NOMO-1 treated with DMSO at 0.1 percent for 48 hours (cell line): ENCODE data around the gene PLEKHH2.
"Not testable (repeated sequence)": the region's sequence is repeated elsewhere in the genome, so short reads cannot be mapped to it uniquely, and the experiment has no call there.

Source experiments
- DNase-seq: peaks from one replicate; lab custom pipeline; 2025; ENCODE audit not compliant: unreplicated experiment; lab: John Stamatoyannopoulos, UW

Gene PLEKHH2

DNA sequence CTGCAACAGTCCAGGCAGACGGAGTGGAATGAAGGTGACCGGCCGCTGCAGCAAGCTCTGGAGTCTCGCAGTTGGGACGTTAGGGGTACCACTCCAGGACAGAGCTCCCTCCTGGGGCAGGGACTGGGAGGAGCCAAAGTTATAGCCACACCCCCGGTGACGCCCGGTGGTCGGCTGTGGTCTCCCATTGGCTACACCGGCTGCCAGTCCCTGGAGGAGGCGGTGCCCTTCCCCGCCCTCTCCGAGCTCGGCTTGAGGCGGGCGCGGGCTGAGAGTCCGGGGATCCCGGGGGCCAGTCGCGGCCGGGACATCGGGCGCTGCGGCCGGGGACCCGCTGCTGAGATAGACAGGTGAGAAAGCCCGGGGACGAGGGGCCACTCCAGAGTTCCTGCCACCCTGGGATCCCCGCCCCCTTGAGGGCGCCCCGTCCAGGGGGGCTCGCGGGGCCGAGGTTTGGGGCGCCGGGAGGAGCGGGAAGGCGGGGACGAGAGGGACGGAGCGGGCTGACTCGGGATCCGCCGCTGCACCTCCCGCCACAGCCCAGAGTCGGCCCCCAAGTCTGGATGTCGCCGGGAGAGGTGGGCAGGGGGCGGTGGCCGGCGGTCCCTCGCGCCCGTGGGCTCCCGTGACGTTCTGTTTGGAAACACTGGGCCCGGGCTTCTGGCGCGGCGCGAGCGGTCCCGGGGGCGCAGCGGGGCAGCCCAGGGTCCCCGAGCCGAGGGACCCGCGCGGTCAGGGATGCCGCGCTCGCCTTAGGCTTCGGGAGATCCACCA lies at the start of gene PLEKHH2:
TSS of gene PLEKHH2 (plus strand) at position 231 of the 774 bp plus-strand sequence. CDS start 7,414 bp downstream, outside the sequence.
- DNase-seq, result peak; percentile 63

GRCh38 chr2:43592443-43592842 lies 44.6 kb upstream of the PLEKHH2 start:
- DNase-seq, result no peak

- DNase-seq, result no peak
Measured at GRCh38 chr2:43593254-43593653, 43.8 kb upstream of the PLEKHH2 start.

DNA sequence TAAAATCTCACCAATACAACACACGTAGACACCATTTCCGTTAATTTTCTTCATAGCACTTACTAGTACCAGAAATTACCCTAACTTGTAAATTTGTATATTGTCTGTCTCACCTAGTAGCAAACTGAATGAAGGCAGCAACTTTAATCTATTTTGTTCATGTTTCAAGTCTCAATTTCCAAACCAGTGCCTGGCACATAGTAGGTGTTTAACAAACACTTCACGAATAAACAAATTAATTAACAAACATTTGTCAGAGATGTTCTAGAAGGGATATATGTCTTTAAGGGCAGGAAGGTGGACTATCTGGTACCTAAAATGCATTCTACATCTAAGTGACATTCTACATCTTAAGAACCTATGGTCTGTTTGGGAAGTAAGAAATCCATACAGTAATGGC lies 42.2 kb upstream of the PLEKHH2 start:
- no peak for DNase-seq

GRCh38 chr2:43595603-43596412 lies 41.3 kb upstream of the PLEKHH2 start, which contains the start of gene THADA:
TSS of gene THADA (minus strand) at chr2:43596038. CDS start at chr2:43592392, 3,646 bp downstream.
- peak; percentile 97 for DNase-seq

GRCh38 chr2:43600596-43600995 lies 36.5 kb upstream of the PLEKHH2 start:
- not testable (repeated sequence) for DNase-seq

DNA sequence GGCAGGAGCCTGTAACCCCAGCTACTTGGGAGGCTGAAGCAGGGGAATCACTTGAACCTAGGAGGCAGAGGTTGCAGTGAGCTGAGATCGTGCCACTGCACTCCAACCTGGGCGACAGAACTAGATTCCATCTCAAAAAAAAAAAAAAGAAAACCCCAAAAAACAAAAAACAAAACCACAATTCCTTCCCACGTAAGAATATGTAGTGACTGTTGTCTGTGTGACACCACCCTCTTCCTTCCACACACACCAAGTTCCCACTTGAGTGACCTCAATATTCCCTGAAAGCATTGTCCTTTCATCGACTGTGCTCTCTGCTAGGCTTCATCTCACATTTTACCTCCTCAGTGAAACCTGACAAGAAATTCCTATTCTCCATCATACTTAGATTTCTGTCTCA lies 32.4 kb upstream of the PLEKHH2 start:
- no peak for DNase-seq

DNA sequence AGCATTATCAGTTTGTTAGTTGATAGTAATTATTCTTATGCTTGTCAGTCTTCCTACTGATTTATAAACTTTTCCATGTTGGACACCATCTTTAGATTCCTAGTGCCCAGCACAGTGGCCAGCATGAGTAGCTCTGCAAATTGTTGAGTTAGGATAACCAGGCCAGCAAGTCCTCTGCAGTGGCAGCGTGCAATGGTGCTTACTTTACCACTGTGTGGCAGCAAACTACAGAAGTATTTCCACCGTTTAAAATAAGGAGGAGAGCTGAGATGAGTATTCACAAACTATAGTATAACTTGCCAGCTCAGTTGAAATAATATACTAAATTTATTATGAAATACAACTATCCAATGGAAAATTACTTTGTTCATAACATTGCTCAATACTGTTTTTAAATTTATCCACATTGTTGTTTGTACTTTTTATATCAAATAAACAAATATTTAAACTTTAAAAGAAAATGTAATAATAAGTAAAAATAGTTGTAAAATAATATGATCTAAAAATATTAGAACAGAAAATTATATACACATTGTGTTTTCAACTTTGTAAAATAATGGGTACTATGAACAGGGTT lies 31.9 kb upstream of the PLEKHH2 start:
- DNase-seq, result peak; percentile 28

DNA sequence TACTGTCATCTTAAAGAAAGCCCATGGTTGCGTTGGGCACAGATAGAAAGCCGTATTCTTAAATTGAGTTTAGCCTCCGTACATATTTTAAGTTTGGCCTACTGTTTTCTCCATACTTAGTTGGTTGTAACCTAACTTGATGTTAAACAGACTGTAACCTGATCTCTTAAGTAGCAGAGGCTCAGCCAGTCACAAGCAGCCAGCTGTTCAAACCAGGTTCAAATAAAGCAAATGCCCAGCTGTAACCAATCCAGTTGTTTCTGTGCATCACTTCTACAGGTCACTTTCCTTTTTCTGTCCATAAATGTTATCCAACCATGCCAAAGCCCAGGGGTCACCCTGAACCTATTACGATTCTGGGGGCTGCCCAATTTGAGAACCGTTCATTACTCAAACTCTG lies 31.2 kb upstream of the PLEKHH2 start:
- DNase-seq, result no peak

DNA sequence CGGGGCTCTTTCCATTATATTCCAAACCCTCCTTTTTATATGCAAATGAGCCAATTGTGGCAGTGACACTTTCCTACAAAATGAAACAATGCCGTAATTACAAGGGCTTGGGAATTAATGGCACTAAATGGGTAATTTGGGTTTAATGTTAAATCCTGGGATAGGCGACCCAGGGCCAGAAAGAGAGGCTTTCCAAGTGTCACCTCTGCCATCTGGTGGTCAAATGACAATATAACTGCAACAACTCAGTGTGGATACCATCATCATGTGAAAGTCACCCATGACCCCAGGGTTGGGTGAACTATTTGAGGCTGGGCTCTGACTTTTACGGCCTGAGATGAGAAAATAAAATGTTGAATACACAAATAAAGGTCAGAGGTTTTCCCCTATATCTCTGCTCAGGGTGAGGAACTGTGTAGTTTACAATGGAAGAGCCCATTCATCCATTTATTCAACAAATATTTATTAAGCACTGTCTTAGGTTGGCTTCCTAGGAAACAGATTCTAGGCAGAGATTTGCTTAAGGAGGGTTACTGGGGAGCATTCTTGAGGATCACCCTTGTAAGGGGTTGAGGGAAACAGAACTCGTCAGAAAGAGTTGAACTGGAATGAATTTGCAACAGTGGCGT lies 27.7 kb upstream of the PLEKHH2 start:
- DNase-seq, result peak; percentile 25

- no peak for DNase-seq
Measured at GRCh38 chr2:43610361-43610760, 26.7 kb upstream of the PLEKHH2 start.

GRCh38 chr2:43611987-43612894 lies 24.8 kb upstream of the PLEKHH2 start:
- DNase-seq, result peak; percentile 70

- no peak for DNase-seq
Measured at GRCh38 chr2:43612944-43613343, 24.1 kb upstream of the PLEKHH2 start.

DNA sequence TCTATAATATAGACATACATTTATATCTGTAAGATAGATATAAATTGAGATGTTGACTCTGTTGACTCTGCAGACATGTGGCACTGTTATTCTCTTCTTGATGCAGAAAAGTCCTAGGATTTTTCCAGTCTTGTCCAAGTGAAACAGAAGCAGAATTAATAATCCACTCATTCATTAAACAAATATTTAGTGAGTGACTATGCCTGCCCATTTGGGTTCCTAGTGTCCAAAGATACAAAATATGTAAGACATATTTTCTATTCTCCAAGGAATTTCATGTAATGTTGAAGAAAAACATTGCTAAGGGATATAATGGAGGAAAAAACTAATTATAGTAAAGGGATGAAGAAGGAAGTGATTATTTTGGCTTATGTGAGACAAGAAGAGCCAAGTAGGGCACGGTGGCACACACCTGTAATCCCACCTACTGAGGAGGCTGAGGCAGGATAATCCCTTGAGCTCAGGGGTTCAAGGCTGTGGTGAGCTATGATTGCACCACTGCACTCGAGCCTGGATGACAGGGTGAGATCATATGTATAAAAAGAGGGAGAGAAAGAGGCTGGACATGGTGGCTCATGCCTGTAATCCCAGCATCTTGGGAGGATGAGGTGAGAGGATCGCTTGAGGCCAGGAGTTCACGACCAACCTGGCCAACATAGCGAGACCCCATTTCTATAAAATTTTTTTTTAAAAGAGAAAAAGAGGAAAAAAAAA lies 19.9 kb upstream of the PLEKHH2 start:
- no peak for DNase-seq

DNA sequence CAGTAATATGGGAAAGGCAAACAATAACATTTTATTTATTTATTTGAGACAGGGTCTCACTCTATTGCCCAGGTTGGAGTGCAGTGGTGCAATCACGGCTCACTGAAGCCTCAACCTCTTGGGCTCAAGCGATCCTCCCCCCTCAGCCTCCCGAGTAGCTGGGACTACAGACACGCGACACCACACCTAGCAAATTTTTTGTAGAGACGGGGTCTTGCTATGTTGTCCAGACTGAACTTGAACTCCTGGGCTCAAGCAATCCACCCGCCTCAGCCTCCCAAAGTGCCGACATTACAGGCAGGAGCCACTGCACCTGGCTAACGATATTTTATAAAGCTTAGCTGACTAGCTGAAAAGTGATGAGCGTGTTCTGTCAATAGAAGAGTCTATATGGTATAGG lies 17.5 kb upstream of the PLEKHH2 start:
- DNase-seq, result no peak

DNA sequence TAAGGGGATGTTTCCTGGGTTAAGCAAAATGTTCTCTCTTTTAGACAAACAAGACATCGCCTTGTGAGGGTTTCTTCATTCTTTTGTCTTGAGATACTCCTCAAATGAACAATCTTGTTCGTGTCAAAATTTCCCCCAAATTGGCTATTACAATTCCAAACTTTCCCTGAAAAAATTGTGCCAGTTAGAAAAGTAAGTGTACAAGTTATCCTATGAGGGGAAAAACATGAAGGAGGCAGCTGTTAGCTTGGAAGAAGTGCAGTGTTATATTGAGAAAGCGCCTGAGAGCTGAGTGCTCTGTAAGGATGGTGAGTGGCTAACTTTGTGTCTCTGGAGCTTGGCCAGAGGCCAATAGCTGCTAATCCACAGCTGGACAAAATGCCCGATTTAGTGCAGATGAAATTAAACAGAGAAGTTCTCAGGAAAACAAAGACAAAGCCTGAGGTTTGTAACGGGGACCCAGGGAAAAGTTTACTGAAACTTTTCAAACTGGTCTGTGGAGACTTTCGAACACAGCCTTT lies 14.1 kb upstream of the PLEKHH2 start:
- no peak for DNase-seq

GRCh38 chr2:43631618-43632317 lies 5.3 kb upstream of the PLEKHH2 start:
- no peak for DNase-seq

DNA sequence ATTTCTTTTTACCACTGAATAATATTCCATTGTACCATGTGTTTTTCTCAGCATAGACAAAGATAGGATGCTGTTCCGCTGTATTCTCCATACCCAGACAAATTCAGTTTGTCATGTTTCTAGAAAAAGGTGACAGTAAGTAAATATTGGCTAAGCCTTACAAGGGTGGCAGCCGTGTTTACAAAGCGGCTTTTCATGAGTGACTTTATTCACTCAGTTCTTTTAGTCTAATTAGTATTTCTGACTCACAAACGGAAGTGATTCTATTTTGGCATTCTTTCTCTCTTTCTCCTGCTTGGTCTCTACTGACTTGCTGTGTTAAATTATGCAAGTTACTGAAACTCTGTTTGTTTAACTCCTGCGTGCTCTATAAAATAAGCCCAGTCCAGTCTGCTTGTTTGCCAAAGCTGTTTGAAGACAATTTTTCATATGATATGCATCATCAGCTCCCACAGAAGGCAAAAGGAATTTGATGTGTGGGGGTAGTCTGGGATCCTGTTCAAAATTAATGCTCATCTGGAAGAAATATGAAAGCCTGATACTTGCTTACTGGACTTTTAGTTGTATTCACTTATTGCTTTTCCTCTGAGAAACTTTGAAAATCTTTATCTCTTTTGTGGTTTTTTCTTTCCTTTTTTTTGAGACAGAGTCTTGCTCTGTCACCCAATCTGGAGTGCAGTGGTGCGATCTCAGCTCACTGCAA lies 2.3 kb upstream of the PLEKHH2 start:
- peak; percentile 16 for DNase-seq
